ENCODE results near the gene SLC4A1AP. TPM values are rescaled to one million over a fixed set of nuclear protein-coding genes. Genes with fewer than 3 reads are reported as not detected.
"Not testable (repeated sequence)": the region's sequence is repeated elsewhere in the genome, so short reads cannot be mapped to it uniquely, and the experiment has no call there.

The SLC4A1AP gene
- total RNA-seq, 1 experiment from 2014 or later, result 20.8 TPM

GRCh38 chr2:27624943-27625342, 38.7 kb upstream of the SLC4A1AP start:
- Histone ChIP-seq H2AFZ (ENCODE audit: low read length) (no peak overlapping the region), H2AK5ac (ENCODE audit: insufficient read length, low read length) (no peak overlapping the region), H2BK12ac (ENCODE audit: insufficient read length, low read depth, low read length) (no peak overlapping the region), H3T11ph (ENCODE audit: low read length) (no peak overlapping the region), H3K27me3 (ENCODE audit: insufficient read depth, low read length) (no peaks in the 10 kb centered on the region), H3K27ac (ENCODE audit: insufficient read length, low read depth, low read length) (no peak overlapping the region), H2BK120ac (ENCODE audit: low read depth, low read length, poor library complexity, severe bottlenecking) (no peak overlapping the region), H4K91ac (ENCODE audit: insufficient read length, low read depth, low read length) (no peak overlapping the region), H3K79me2 (ENCODE audit: insufficient read depth, low read length) (no peaks in the 10 kb centered on the region), H3K79me1 (ENCODE audit: insufficient read depth, low read depth, low read length, poor library complexity, severe bottlenecking) (no peaks in the 10 kb centered on the region), H3K4ac (ENCODE audit: low read depth, low read length) (no peak overlapping the region), H4K5ac (ENCODE audit: insufficient read length, low read depth, low read length) (no peak overlapping the region), H3K9ac (ENCODE audit: extremely low read depth, insufficient read length, low read length) (no peak overlapping the region), H3K56ac (ENCODE audit: insufficient read length, low read depth, low read length) (no peak overlapping the region), H3K14ac (ENCODE audit: insufficient read depth, low read length) (no peak overlapping the region), H4K8ac (replicated peaks; ENCODE audit: insufficient read length, low read depth, low read length) (no peak overlapping the region), H2BK5ac (ENCODE audit: insufficient read length, low read length) (no peak overlapping the region), H4K20me1 (ENCODE audit: control insufficient read depth, insufficient read depth, insufficient read length) (no peaks in the 10 kb centered on the region), H2BK20ac (ENCODE audit: low read depth, low read length, poor library complexity, severe bottlenecking) (no peak overlapping the region), H3K18ac (ENCODE audit: insufficient read length, low read depth, low read length) (no peak overlapping the region), H3K23me2 (ENCODE audit: insufficient read length, low read depth, low read length, poor library complexity, severe bottlenecking) (peaks cover 3% of the 10 kb centered on the region), H3K4me2 (ENCODE audit: insufficient read depth, insufficient read length, low read length) (no peak overlapping the region), H3K23ac (ENCODE audit: insufficient read length, low read depth, low read length) (no peak overlapping the region), H3K4me1 (ENCODE audit: insufficient read depth, low read length) (peaks cover 2% of the 10 kb centered on the region; the same call in 1 of the 2 replicates), H2BK15ac (ENCODE audit: low read depth, low read length) (no peak overlapping the region), H3K9me3 (ENCODE audit: control insufficient read depth, low read depth, low read length) (no peaks in the 10 kb centered on the region)
- H3K27ac Mint-ChIP-seq, result no peak overlapping the region
- DNase-seq, result no peak
- H3K36me3 Mint-ChIP-seq (ENCODE audit: insufficient read depth in 1 of 3, low read depth in 3 of 3), result peaks cover 15 to 39% (median 30%) of the 10 kb centered on the region in 3 experiments; a peak in 6 of 7 replicates
- TF ChIP-seq CTCF (conservative IDR thresholded peaks at IDR 0.05), result no peak
- peaks cover 13 to 43% of the 10 kb centered on the region in 2 experiments for H3K4me1 Mint-ChIP-seq
- no peaks in the 10 kb centered on the region for H3K27me3 Mint-ChIP-seq (ENCODE audit: low read depth)
- H3K9me3 Mint-ChIP-seq, result no peaks in the 10 kb centered on the region
- no peak overlapping the region for H3K4me3 Mint-ChIP-seq

- not testable (repeated sequence) for H4K91ac ChIP-seq (ENCODE audit: insufficient read length, low read depth, low read length); H3K18ac ChIP-seq (ENCODE audit: insufficient read length, low read depth, low read length); H2AK5ac ChIP-seq (ENCODE audit: insufficient read length, low read length); H3K27ac ChIP-seq (ENCODE audit: insufficient read length, low read depth, low read length); H3K14ac ChIP-seq (ENCODE audit: insufficient read depth, low read length); H3K4me1 ChIP-seq (ENCODE audit: insufficient read depth, low read length); H4K20me1 ChIP-seq (ENCODE audit: control insufficient read depth, insufficient read depth, insufficient read length); H2BK120ac ChIP-seq (ENCODE audit: low read depth, low read length, poor library complexity, severe bottlenecking); H2AFZ ChIP-seq (ENCODE audit: low read length); H3T11ph ChIP-seq (ENCODE audit: low read length); H3K9ac ChIP-seq (ENCODE audit: extremely low read depth, insufficient read length, low read length); H3K27me3 ChIP-seq (ENCODE audit: insufficient read depth, low read length); H2BK12ac ChIP-seq (ENCODE audit: insufficient read length, low read depth, low read length); H3K4me2 ChIP-seq (ENCODE audit: insufficient read depth, insufficient read length, low read length); H3K56ac ChIP-seq (ENCODE audit: insufficient read length, low read depth, low read length); H2BK15ac ChIP-seq (ENCODE audit: low read depth, low read length); H3K23me2 ChIP-seq (ENCODE audit: insufficient read length, low read depth, low read length, poor library complexity, severe bottlenecking); H3K9me3 ChIP-seq (ENCODE audit: control insufficient read depth, low read depth, low read length); H3K27ac Mint-ChIP-seq; H3K4me3 Mint-ChIP-seq; H3K23ac ChIP-seq (ENCODE audit: insufficient read length, low read depth, low read length); H3K4ac ChIP-seq (ENCODE audit: low read depth, low read length); H4K5ac ChIP-seq (ENCODE audit: insufficient read length, low read depth, low read length); H3K9me3 Mint-ChIP-seq; H3K79me1 ChIP-seq (ENCODE audit: insufficient read depth, low read depth, low read length, poor library complexity, severe bottlenecking); H2BK5ac ChIP-seq (ENCODE audit: insufficient read length, low read length); H3K79me2 ChIP-seq (ENCODE audit: insufficient read depth, low read length); H4K8ac ChIP-seq (replicated peaks; ENCODE audit: insufficient read length, low read depth, low read length); H3K27me3 Mint-ChIP-seq (ENCODE audit: low read depth); DNase-seq; H2BK20ac ChIP-seq (ENCODE audit: low read depth, low read length, poor library complexity, severe bottlenecking)
- peaks cover 13 to 36% (median 30%) of the 10 kb centered on the region in 3 experiments; a peak in 6 of 7 replicates for H3K36me3 Mint-ChIP-seq (ENCODE audit: insufficient read depth in 1 of 3, low read depth in 3 of 3)
- WGBS (ENCODE audit: extremely low coverage, insufficient read length, low lambda C conversion rate), result no CpG with 5 or more reads among the region's 1 CpG
- H3K4me1 Mint-ChIP-seq, result peaks cover 13 to 39% of the 10 kb centered on the region in 2 experiments
These were observed 37.4 kb upstream of the SLC4A1AP start for GRCh38 chr2:27626323-27626722.

All from H9 (cell line).